GM23248 (cell line): ENCODE measurements around the gene EXOC2.

ENCODE experiments used
- EZH2 ChIP-seq: fragments of 200-600 bp; sonication (generic); IDR thresholded peaks from 2 replicates; pipeline ENCODE4 v1.6.1; 2018; ENCODE audit warnings: antibody characterized with exemption, mild to moderate bottlenecking; ENCODE audit not compliant: insufficient read depth, poor library complexity, severe bottlenecking
- EZH2phosphoT487 ChIP-seq: fragments of 200-600 bp; sonication (generic); IDR thresholded peaks from 2 replicates; pipeline ENCODE4 v1.6.1; 2018; ENCODE audit warnings: antibody characterized with exemption, moderate library complexity, mild to moderate bottlenecking, low read depth; ENCODE audit not compliant: insufficient read depth

- TF ChIP-seq EZH2phosphoT487, result no peak
- TF ChIP-seq EZH2, result no peak
Observed at GRCh38 chr6:714100-714499, 21.2 kb upstream of the EXOC2 start.
